Small intestine (tissue), 7 donors: ENCODE measurements around the gene ZNF791. TPM values are rescaled to one million over a fixed set of nuclear protein-coding genes. Genes with fewer than 3 reads are reported as not detected.

Experiments used
- DNase-seq, 2 donors: peaks; one replicate each; pipeline versions ENCODE4 v3.0.0 to v3.0.0-alpha.2; 2013
- FAIRE-seq: peaks from 2 replicates; lab custom pipeline; 2012; peaks lifted over from hg19 to GRCh38; lab: Jason Lieb, UNC
- H3K27ac ChIP-seq, 3 donors: one replicate each; pipeline ENCODE4 v1.5.1; 2013; ENCODE audit warnings: low read length in 2 of 3, mild to moderate bottlenecking in 2 of 3, control low read depth in 1 of 3, inconsistent platforms in 1 of 3, low read depth in 1 of 3, moderate library complexity in 1 of 3
- H3K27me3 ChIP-seq, 3 donors: one replicate each; pipeline ENCODE4 v1.6.1; 2013; ENCODE audit warnings: low read length in 3 of 3, inconsistent platforms in 1 of 3; ENCODE audit not compliant: control insufficient read depth in 3 of 3, insufficient read depth in 3 of 3
- H3K36me3 ChIP-seq, 3 donors: one replicate each; pipeline ENCODE4 v1.6.1; 2013; ENCODE audit warnings: low read length in 3 of 3, inconsistent platforms in 1 of 3, low read depth in 1 of 3, mild to moderate bottlenecking in 1 of 3, moderate library complexity in 1 of 3; ENCODE audit not compliant: control insufficient read depth in 3 of 3, insufficient read depth in 2 of 3
- H3K4me1 ChIP-seq, 3 donors: one replicate each; pipeline ENCODE4 v1.6.1; 2013; ENCODE audit warnings: low read length in 2 of 3, inconsistent platforms in 1 of 3, low read depth in 1 of 3, mild to moderate bottlenecking in 1 of 3, moderate library complexity in 1 of 3; ENCODE audit not compliant: control insufficient read depth in 3 of 3, insufficient read depth in 2 of 3
- H3K4me3 ChIP-seq, 3 donors: one replicate each; pipeline ENCODE4 v1.5.1; 2013; ENCODE audit warnings: low read length in 3 of 3, control low read depth in 1 of 3, inconsistent platforms in 1 of 3, low read depth in 1 of 3, mild to moderate bottlenecking in 1 of 3, moderate library complexity in 1 of 3
- H3K9me3 ChIP-seq, 2 donors: one replicate each; pipeline ENCODE4 v1.6.1; 2013; ENCODE audit warnings: low read depth in 1 of 2, low read length in 1 of 2; ENCODE audit not compliant: control insufficient read depth in 2 of 2, insufficient read depth in 1 of 2
- WGBS, 3 donors: extraction: QIAGEN DNeasy Blood & Tissue Kit; methylation state at CpG; one replicate each; pipeline ENCODE4 v1.1.7; 2013; 5-methylcytosine and 5-hydroxymethylcytosine counted together
- polyA plus RNA-seq, 4 donors: library from polyadenylated mRNA; stranded (reverse) in 3 of 4; unstranded in 1 of 4; fragments of 200-250 nt in 3 of 4; fragments of 120-200 nt in 1 of 4; gene quantifications; one replicate each; pipeline versions ENCODE4 v1.2.1 to v1.2.3, GENCODE V29; 2013
- donor health status: healthy with polysubstance abuse.
- donor health status: control.
- donor health status: control.
- donor health status: Bipolar disorder and iron deficiency.
- donor health status: healthy.

The ZNF791 gene
- polyA plus RNA-seq, 4 donors: 4.7 to 17.7 (median 5.8) TPM

- Histone ChIP-seq H3K27ac (no peak overlapping the region), H3K4me3 (no peak overlapping the region), H3K36me3 (peaks cover 12 to 36% (median 32%) of the 10 kb centered on the region in 3 donors), H3K4me1 (no peaks in the 10 kb centered on the region), H3K9me3 (peaks cover 5 to 52% of the 10 kb centered on the region in 2 donors), H3K27me3 (no peaks in the 10 kb centered on the region)
- 87 to 96% (median 93%) methylated on average over 9 of the region's 9 CpGs for WGBS, 3 donors
- DNase-seq (no peak), FAIRE-seq (no peak)
These were observed 29.6 kb upstream of the ZNF791 start for GRCh38 chr19:12581100-12581499.

- Histone ChIP-seq H3K36me3 (peaks cover 0 to 27% (median 2%) of the 10 kb centered on the region in 3 donors), H3K9me3 (no peaks in the 10 kb centered on the region), H3K4me1 (peaks cover 0 to 2% (median 0%) of the 10 kb centered on the region in 3 donors), H3K4me3 (peak overlapping the region in 1 of 3 donors; percentile 30), H3K27ac (no peak overlapping the region), H3K27me3 (no peaks in the 10 kb centered on the region)
- DNase-seq: no peak
- 95 to 99% (median 98%) methylated on average over 11 of the region's 11 CpGs for WGBS, 3 donors
- no peak for FAIRE-seq
These were observed 14.2 kb upstream of the ZNF791 start for GRCh38 chr19:12596485-12596884.

- no peaks in the 10 kb centered on the region for H3K9me3 ChIP-seq
- WGBS, 3 donors: 77 to 93% (median 92%) methylated on average over 37 to 38 of the region's 38 CpGs
- peaks cover 0 to 27% (median 2%) of the 10 kb centered on the region in 3 donors for H3K36me3 ChIP-seq
- FAIRE-seq: no peak
- peak overlapping the region in 1 of 3 donors; percentile 21 for H3K27ac ChIP-seq
- peaks cover 0 to 2% (median 0%) of the 10 kb centered on the region in 3 donors for H3K4me1 ChIP-seq
- peak in 1 of 2 donors; percentile 81 for DNase-seq
- H3K27me3 ChIP-seq: no peaks in the 10 kb centered on the region
- H3K4me3 ChIP-seq: peak overlapping the region in 1 of 3 donors; percentile 30
These were observed 13.7 kb upstream of the ZNF791 start for GRCh38 chr19:12596927-12597548.

GRCh38 chr19:12597594-12597993, 13.1 kb upstream of the ZNF791 start:
- WGBS, 3 donors: 90 to 92% (median 91%) methylated on average over 11 of the region's 11 CpGs
- no peaks in the 10 kb centered on the region for H3K9me3 ChIP-seq
- DNase-seq: peak in 1 of 2 donors; percentile 24
- peaks cover 0 to 32% (median 2%) of the 10 kb centered on the region in 3 donors for H3K36me3 ChIP-seq
- no peaks in the 10 kb centered on the region for H3K27me3 ChIP-seq
- H3K4me3 ChIP-seq: no peak overlapping the region
- H3K27ac ChIP-seq: peak overlapping the region in 1 of 3 donors; percentile 21
- H3K4me1 ChIP-seq: peaks cover 0 to 2% (median 0%) of the 10 kb centered on the region in 3 donors
- no peak for FAIRE-seq

GRCh38 chr19:12603714-12604113, 7.0 kb upstream of the ZNF791 start:
- FAIRE-seq: no peak
- Histone ChIP-seq H3K27me3 (no peaks in the 10 kb centered on the region), H3K9me3 (no peaks in the 10 kb centered on the region), H3K4me3 (no peak overlapping the region), H3K27ac (no peak overlapping the region), H3K4me1 (no peaks in the 10 kb centered on the region), H3K36me3 (peaks cover 0 to 43% (median 2%) of the 10 kb centered on the region in 3 donors)
- WGBS, 3 donors: 92 to 100% (median 100%) methylated on average over 1 of the region's 1 CpG
- DNase-seq: no peak

DNA sequence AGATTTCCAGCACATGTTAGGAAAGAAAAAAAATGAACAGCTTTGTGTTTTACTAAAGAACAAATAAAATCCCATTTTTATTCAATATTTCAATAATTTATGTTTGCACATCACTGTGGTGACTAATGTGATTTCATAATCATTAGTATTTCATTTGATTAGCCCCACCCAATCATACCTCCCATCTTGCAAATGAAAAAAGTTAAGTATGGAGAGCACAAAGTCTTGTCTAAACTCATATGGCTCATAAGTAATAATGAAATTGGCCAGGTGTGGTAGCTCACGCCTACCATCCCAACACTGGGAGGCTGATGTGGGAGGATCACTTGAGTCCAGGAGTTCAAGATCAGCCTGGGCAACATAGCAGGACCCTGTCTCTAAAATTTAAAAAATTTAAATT, 3.9 kb upstream of the ZNF791 start:
- Histone ChIP-seq H3K36me3 (peaks cover 0 to 34% (median 3%) of the 10 kb centered on the region in 3 donors), H3K4me1 (peaks cover 0 to 5% (median 0%) of the 10 kb centered on the region in 3 donors), H3K27ac (no peak overlapping the region), H3K4me3 (no peak overlapping the region), H3K27me3 (no peaks in the 10 kb centered on the region), H3K9me3 (no peaks in the 10 kb centered on the region)
- DNase-seq: no peak
- WGBS, 3 donors: 98 to 100% (median 100%) methylated on average over 1 of the region's 1 CpG
- FAIRE-seq: no peak

GRCh38 chr19:12607631-12608030, 3.1 kb upstream of the ZNF791 start:
- FAIRE-seq: no peak

DNA sequence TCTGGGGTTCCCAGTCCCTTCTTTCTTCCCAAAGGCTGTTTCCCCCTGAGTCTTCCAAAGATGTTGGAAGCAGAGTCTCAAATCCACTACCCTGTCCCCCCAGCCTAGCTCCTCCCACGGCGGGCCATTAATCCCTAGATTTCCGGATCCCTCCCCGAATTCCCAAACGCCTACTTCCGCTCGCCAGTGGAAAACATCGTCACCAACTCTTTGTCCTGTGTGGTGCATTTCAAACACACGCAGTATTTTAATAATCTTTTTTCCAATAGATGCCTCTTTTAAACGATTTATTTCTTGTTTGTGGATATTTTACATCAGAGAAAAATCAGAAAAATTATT, 610 bp downstream of the ZNF791 start:
- H3K4me1 ChIP-seq: peaks cover 0 to 6% (median 5%) of the 10 kb centered on the region in 3 donors
- WGBS, 3 donors: 0 to 1% (median 0%) methylated on average over 10 of the region's 10 CpGs
- peak overlapping the region; percentile 87 to 100 (median 99) for H3K4me3 ChIP-seq
- H3K36me3 ChIP-seq: peaks cover 1 to 41% (median 5%) of the 10 kb centered on the region in 3 donors
- no peaks in the 10 kb centered on the region for H3K9me3 ChIP-seq
- DNase-seq: peak; percentile 78 to 89
- FAIRE-seq: no peak
- H3K27me3 ChIP-seq: no peaks in the 10 kb centered on the region
- H3K27ac ChIP-seq: peak overlapping the region; percentile 95 to 100 (median 99)

More at GRCh38 chr19:12607631-12608030, 3.1 kb upstream of the ZNF791 start:
- Histone ChIP-seq H3K36me3 (peaks cover 0 to 33% (median 3%) of the 10 kb centered on the region in 3 donors), H3K27me3 (no peaks in the 10 kb centered on the region), H3K9me3 (no peaks in the 10 kb centered on the region), H3K27ac (no peak overlapping the region), H3K4me3 (no peak overlapping the region), H3K4me1 (peaks cover 0 to 5% (median 0%) of the 10 kb centered on the region in 3 donors)
- no peak for DNase-seq
- WGBS, 3 donors: 83 to 98% (median 95%) methylated on average over 3 of the region's 3 CpGs
